A549 (cell line): ENCODE data around the gene DNAH11. TPM values are rescaled to one million over a fixed set of nuclear protein-coding genes. Genes with fewer than 3 reads are reported as not detected.

Experiments used
- ATAC-seq, 2 experiments: fragments of 200-7000 bp in 1 of 2; fragments of >200 bp in 1 of 2; cut with Nextera tagmentation in 1 of 2; cut with Tn5 transposase in 1 of 2; 3 replicates each; pipeline versions ENCODE4 v1.8.0 to v1.9.1; 2018 to 2020; ENCODE audit warnings: mild to moderate bottlenecking in 1 of 2, moderate library complexity in 1 of 2
- CTCF ChIA-PET: fragments of 300-600 bp; sonication (Branson Sonifier 250); formaldehyde crosslinking; extraction: SDS; loops from one replicate; lab custom pipeline; 2021; ENCODE audit warnings: antibody characterized with exemption, inconsistent platforms; lab: Yijun Ruan, JAX
- POLR2A ChIA-PET: fragments of 350-600 bp; formaldehyde crosslinking; extraction: SDS; loops from one replicate; lab custom pipeline; 2021; ENCODE audit warnings: antibody characterized with exemption, inconsistent platforms; lab: Yijun Ruan, JAX
- DNase-seq, 2 experiments: peaks; one replicate each; pipeline versions ENCODE4 v3.0.0 to v3.0.0-alpha.2; 2011 to 2016; ENCODE audit warnings: low read depth in 1 of 2, low spot score in 1 of 2
- FAIRE-seq: peaks from 2 replicates; lab custom pipeline; 2011; peaks lifted over from hg19 to GRCh38; lab: Jason Lieb, UNC
- H3K27ac ChIP-seq, 2 experiments: fragments of >200 bp; sonication (Bioruptor Twin); formaldehyde crosslinking; 3 replicates each; pipeline ENCODE4 v1.5.1; 2016 to 2017
- H3K4me1 ChIP-seq: fragments of >200 bp; sonication (Bioruptor Twin); formaldehyde crosslinking; 3 replicates; pipeline ENCODE4 v1.6.1; 2016
- H3K4me2 ChIP-seq: fragments of >200 bp; sonication (Bioruptor Twin); formaldehyde crosslinking; 3 replicates; pipeline ENCODE4 v1.6.1; 2016
- H3K4me3 ChIP-seq: fragments of >200 bp; sonication (Bioruptor Twin); formaldehyde crosslinking; 3 replicates; pipeline ENCODE4 v1.5.1; 2016
- H3K9me3 ChIP-seq: fragments of >200 bp; sonication (Bioruptor Twin); formaldehyde crosslinking; 3 replicates; pipeline ENCODE4 v1.6.1; 2016
- BHLHE40 ChIP-seq: IDR thresholded peaks from 2 replicates; pipeline ENCODE4 v1.6.1; 2012; ENCODE audit warnings: low read depth, low read length, inconsistent platforms
- CEBPB ChIP-seq, 2 experiments: fragments of >200 bp in 1 of 2; sonication (Bioruptor Twin) in 1 of 2; formaldehyde crosslinking in 1 of 2; IDR thresholded peaks; 2 replicates each; pipeline ENCODE4 v1.6.1; 2012 to 2016
- CHD2 ChIP-seq: fragments of 150-350 bp; IDR thresholded peaks from 2 replicates; pipeline ENCODE4 v1.6.1; 2014; ENCODE audit warnings: low read length; ENCODE audit not compliant: partially characterized antibody
- CHD4 ChIP-seq: fragments of 200-600 bp; sonication (generic); IDR thresholded peaks from 2 replicates; pipeline ENCODE4 v1.6.1; 2016; ENCODE audit warnings: antibody characterized with exemption, mild to moderate bottlenecking, borderline replicate concordance
- E2F6 ChIP-seq: IDR thresholded peaks from 2 replicates; pipeline ENCODE4 v1.6.1; 2012; ENCODE audit warnings: low read depth, borderline replicate concordance
- EP300 ChIP-seq, 2 experiments: fragments of >200 bp; sonication (Bioruptor Twin); formaldehyde crosslinking; IDR thresholded peaks; 2 replicates in 1 of 2; 3 replicates in 1 of 2; pipeline ENCODE4 v1.6.1; 2016 to 2017
- ESRRA ChIP-seq: fragments of 150-350 bp; IDR thresholded peaks from 2 replicates; pipeline ENCODE4 v1.6.1; 2014; ENCODE audit warnings: mild to moderate bottlenecking, low read length, borderline replicate concordance
- FOSB ChIP-seq: fragments of 250-450 bp; sonication (Bioruptor Pico); IDR thresholded peaks from 2 replicates; pipeline ENCODE4 v1.5.0; 2020; ENCODE audit warnings: mild to moderate bottlenecking, moderate library complexity
- FOSL2 ChIP-seq, 2 experiments: fragments of 450-650 bp in 1 of 2; fragments of >200 bp in 1 of 2; sonication (Bioruptor Twin) in 1 of 2; formaldehyde crosslinking; IDR thresholded peaks; 2 replicates each; pipeline versions ENCODE4 v1.5.0 to v1.6.1; 2016 to 2020; ENCODE audit warnings: mild to moderate bottlenecking in 1 of 2, moderate library complexity in 1 of 2
- GATA3 ChIP-seq: IDR thresholded peaks from 2 replicates; pipeline ENCODE4 v1.6.1; 2012; ENCODE audit warnings: borderline replicate concordance
- HES2 ChIP-seq: fragments of >200 bp; sonication (Bioruptor Twin); formaldehyde crosslinking; IDR thresholded peaks from 2 replicates; pipeline ENCODE4 v1.6.1; 2016
- HEYL ChIP-seq: fragments of 250-450 bp; sonication (Bioruptor Pico); IDR thresholded peaks from 2 replicates; pipeline ENCODE4 v1.8.0; 2021; ENCODE audit warnings: mild to moderate bottlenecking, moderate library complexity
- HOXA7 ChIP-seq: fragments of 250-450 bp; sonication (Bioruptor Pico); IDR thresholded peaks from 2 replicates; pipeline ENCODE4 v1.5.0; 2020; ENCODE audit warnings: mild to moderate bottlenecking, moderate library complexity
- HOXB5 ChIP-seq: fragments of 250-450 bp; sonication (Bioruptor Pico); IDR thresholded peaks from 2 replicates; pipeline ENCODE4 v1.5.0; 2020; ENCODE audit warnings: mild to moderate bottlenecking, moderate library complexity
- JUN ChIP-seq, 2 experiments: fragments of >200 bp; sonication (Bioruptor Twin); formaldehyde crosslinking; IDR thresholded peaks; 2 replicates in 1 of 2; 3 replicates in 1 of 2; pipeline ENCODE4 v1.6.1; 2016 to 2017
- JUNB ChIP-seq: fragments of >200 bp; sonication (Bioruptor Twin); formaldehyde crosslinking; IDR thresholded peaks from 2 replicates; pipeline ENCODE4 v1.6.1; 2016
- KDM1A ChIP-seq: fragments of 200-600 bp; sonication (generic); IDR thresholded peaks from 2 replicates; pipeline ENCODE4 v1.6.1; 2016; ENCODE audit warnings: low read depth, mild to moderate bottlenecking
- MAX ChIP-seq: IDR thresholded peaks from 2 replicates; pipeline ENCODE4 v1.6.1; 2012
- MYC ChIP-seq: IDR thresholded peaks from 2 replicates; pipeline ENCODE4 v1.6.1; 2012; ENCODE audit warnings: mild to moderate bottlenecking, inconsistent platforms, low read length, improper control_type of control experiment, borderline replicate concordance
- NFE2L2 ChIP-seq: fragments of 150-350 bp; conservative IDR thresholded peaks from 2 replicates; pipeline ENCODE4 v1.6.1; 2014; ENCODE audit warnings: low read length
- NPAS2 ChIP-seq: fragments of 250-450 bp; sonication (Bioruptor Pico); IDR thresholded peaks from 2 replicates; pipeline ENCODE4 v1.8.0; 2022; ENCODE audit warnings: mild to moderate bottlenecking, moderate library complexity, borderline replicate concordance
- RAD21 ChIP-seq, 2 experiments: fragments of >200 bp in 1 of 2; sonication (Bioruptor Twin) in 1 of 2; formaldehyde crosslinking in 1 of 2; IDR thresholded peaks in 1 of 2; conservative IDR thresholded peaks in 1 of 2; 2 replicates in 1 of 2; 3 replicates in 1 of 2; pipeline ENCODE4 v1.6.1; 2012 to 2018; ENCODE audit warnings: inconsistent platforms in 1 of 2
- RFX5 ChIP-seq: fragments of 450-650 bp; IDR thresholded peaks from 2 replicates; pipeline ENCODE4 v1.7.1; 2014; ENCODE audit warnings: antibody characterized with exemption, mild to moderate bottlenecking, moderate library complexity
- SMC3 ChIP-seq: fragments of >200 bp; sonication (Bioruptor Twin); formaldehyde crosslinking; IDR thresholded peaks from 3 replicates; pipeline ENCODE4 v1.6.1; 2018; ENCODE audit warnings: inconsistent platforms
- SREBF2 ChIP-seq: fragments of 450-650 bp; IDR thresholded peaks from 2 replicates; pipeline ENCODE4 v1.6.1; 2014; ENCODE audit warnings: mild to moderate bottlenecking, moderate library complexity
- USF2 ChIP-seq: fragments of 450-650 bp; IDR thresholded peaks from 2 replicates; pipeline ENCODE4 v1.6.1; 2014; ENCODE audit warnings: antibody characterized with exemption
- ZFP36 ChIP-seq: fragments of 450-650 bp; IDR thresholded peaks from 2 replicates; pipeline ENCODE4 v1.6.1; 2014; ENCODE audit warnings: borderline replicate concordance; ENCODE audit not compliant: partially characterized antibody
- WGBS: methylation state at CpG from one replicate; pipeline ENCODE4 v1.1.6; 2017; ENCODE audit errors: missing lambda C conversion rate; 5-methylcytosine and 5-hydroxymethylcytosine counted together
- polyA plus RNA-seq, 4 experiments: library from polyadenylated mRNA; depleted of rRNA in 3 of 4; stranded (reverse); fragments of >200 nt; fragmentation: RNase III in 1 of 4; extraction: RNeasy Plus Mini Kit Qiagen cat#74134 plus additional on column Dnase treatment in 1 of 4; gene quantifications; 2 replicates in 3 of 4; 3 replicates in 1 of 4; pipeline ENCODE4 v1.2.3, GENCODE V29; 2011 to 2017
- TF ChIP-seq, protein P1 (sequence below): IDR thresholded peaks from 2 replicates; pipeline ENCODE4 v1.6.1; 2012
- TF ChIP-seq, protein P2 (sequence below): fragments of >200 bp; sonication (Bioruptor Twin); formaldehyde crosslinking; IDR thresholded peaks from 3 replicates; pipeline ENCODE4 v1.6.1; 2016
- TF ChIP-seq, protein P3 (sequence below): fragments of 250-450 bp; sonication (Bioruptor Pico); IDR thresholded peaks from 2 replicates; pipeline ENCODE4 v1.5.0; 2021; ENCODE audit warnings: mild to moderate bottlenecking, moderate library complexity, borderline replicate concordance

Gene DNAH11
- polyA plus RNA-seq, 2 of the 4 experiments (the other 2 are of a cell fraction) = 0.03 to 0.13 TPM

- Histone ChIP-seq H3K4me3 (peak overlapping the region; percentile 35), H3K4me1 (peaks cover 29% of the 10 kb centered on the region), H3K4me2 (peak overlapping the region; percentile 91), H3K27ac (peak overlapping the region; percentile 82 to 89), H3K9me3 (no peaks in the 10 kb centered on the region)
- ATAC-seq = peak; percentile 90 to 97
- WGBS = 2% methylated on average over 6 of the region's 6 CpGs
- TF ChIP-seq SMC3 = peak; percentile 26; the same call in 2 of the 3 replicates
- peak; percentile 89 for TF ChIP-seq HES2
- TF ChIP-seq RAD21 (conservative IDR thresholded peaks at IDR 0.05 in 1 of 2, IDR thresholded peaks at IDR 0.05 in 1 of 2) = peak in 1 of 2 experiments; percentile 36; a peak in 3 of 5 replicates
- TF ChIP-seq CHD2 = no peak
- peak; percentile 94 for TF ChIP-seq JUNB
- peak; percentile 85 for TF ChIP-seq MAX
- peak; percentile 52; the same call in 1 of the 2 replicates for TF ChIP-seq HOXB5 (CRISPR knock-in tag)
- 0 out of 2 replicates have a peak, but pooled peaks have one; percentile 30 for TF ChIP-seq MYC
- TF ChIP-seq, protein P1, sequence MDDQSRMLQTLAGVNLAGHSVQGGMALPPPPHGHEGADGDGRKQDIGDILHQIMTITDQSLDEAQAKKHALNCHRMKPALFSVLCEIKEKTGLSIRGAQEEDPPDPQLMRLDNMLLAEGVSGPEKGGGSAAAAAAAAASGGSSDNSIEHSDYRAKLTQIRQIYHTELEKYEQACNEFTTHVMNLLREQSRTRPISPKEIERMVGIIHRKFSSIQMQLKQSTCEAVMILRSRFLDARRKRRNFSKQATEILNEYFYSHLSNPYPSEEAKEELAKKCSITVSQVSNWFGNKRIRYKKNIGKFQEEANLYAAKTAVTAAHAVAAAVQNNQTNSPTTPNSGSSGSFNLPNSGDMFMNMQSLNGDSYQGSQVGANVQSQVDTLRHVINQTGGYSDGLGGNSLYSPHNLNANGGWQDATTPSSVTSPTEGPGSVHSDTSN = peak; percentile 77; the same call in 1 of the 2 replicates
- peak; percentile 99 to 100 for TF ChIP-seq CEBPB (IDR thresholded peaks at IDR 0.05)
- no peak for TF ChIP-seq HOXA7 (CRISPR knock-in tag)
- no peak for TF ChIP-seq HEYL (CRISPR knock-in tag)
- TF ChIP-seq SREBF2 = no peak
- TF ChIP-seq JUN (IDR thresholded peaks at IDR 0.05) = peak; percentile 86 to 91; a peak in 4 of 5 replicates
- peak; percentile 97 for TF ChIP-seq ZFP36
- TF ChIP-seq GATA3 = peak; percentile 97
- TF ChIP-seq, protein P2, sequence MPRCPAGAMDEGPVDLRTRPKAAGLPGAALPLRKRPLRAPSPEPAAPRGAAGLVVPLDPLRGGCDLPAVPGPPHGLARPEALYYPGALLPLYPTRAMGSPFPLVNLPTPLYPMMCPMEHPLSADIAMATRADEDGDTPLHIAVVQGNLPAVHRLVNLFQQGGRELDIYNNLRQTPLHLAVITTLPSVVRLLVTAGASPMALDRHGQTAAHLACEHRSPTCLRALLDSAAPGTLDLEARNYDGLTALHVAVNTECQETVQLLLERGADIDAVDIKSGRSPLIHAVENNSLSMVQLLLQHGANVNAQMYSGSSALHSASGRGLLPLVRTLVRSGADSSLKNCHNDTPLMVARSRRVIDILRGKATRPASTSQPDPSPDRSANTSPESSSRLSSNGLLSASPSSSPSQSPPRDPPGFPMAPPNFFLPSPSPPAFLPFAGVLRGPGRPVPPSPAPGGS = peak; percentile 92; the same call in 2 of the 3 replicates
- TF ChIP-seq EP300 (IDR thresholded peaks at IDR 0.05) = peak; percentile 84 to 87; a peak in 4 of 5 replicates
- no peak for TF ChIP-seq ESRRA
- peak; percentile 94 for TF ChIP-seq FOSL2 (IDR thresholded peaks at IDR 0.05)
- peak; percentile 92 for TF ChIP-seq FOSL2 (CRISPR knock-in tag; IDR thresholded peaks at IDR 0.05)
- peak; percentile 59 for FAIRE-seq
- POLR2A ChIA-PET = interaction anchor here (1.2 kb wide), 1 partner anchor 191 kb away, joined by 5 read pairs; no protein-coding TSS in a partner anchor
- CTCF ChIA-PET = interaction anchor here (0.6 to 1.5 kb wide), 4 partner anchors 11 to 366 kb away, joined by 3 to 4 read pairs (median 3); no protein-coding TSS in a partner anchor
- DNase-seq = peak; percentile 69 to 87
Measured at GRCh38 chr7:21617916-21618390, 75.1 kb downstream of the DNAH11 start.

DNA sequence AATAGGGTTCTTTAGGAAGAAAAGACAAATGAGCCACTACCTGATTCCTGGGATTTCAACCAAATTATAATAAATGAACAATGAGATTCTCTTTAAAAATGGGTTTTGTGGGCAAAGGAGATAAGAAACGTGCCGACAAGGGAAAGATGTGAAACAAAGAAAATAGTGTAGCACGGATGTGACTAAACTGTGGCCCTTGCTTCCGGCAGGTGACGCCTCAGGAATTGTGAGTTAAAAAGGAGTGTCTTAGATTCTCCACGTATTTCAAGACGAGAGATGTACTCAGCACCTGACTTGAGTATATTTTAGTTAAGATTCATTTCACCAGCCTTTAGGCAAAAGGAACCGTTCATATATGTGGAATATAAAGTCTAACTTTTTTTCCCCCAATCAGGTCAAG, 75.9 kb downstream of the DNAH11 start:
- 77% methylated on average over 8 of the region's 8 CpGs for WGBS
- DNase-seq (no peak), ATAC-seq (no peak), FAIRE-seq (no peak)
- peak overlapping the region; percentile 82 to 89; a peak in 5 of 6 replicates for H3K27ac ChIP-seq
- no peak overlapping the region for H3K4me3 ChIP-seq
- peak overlapping the region; percentile 91 for H3K4me2 ChIP-seq
- peaks cover 29% of the 10 kb centered on the region for H3K4me1 ChIP-seq
- ChIA-PET POLR2A (no interaction called here), CTCF (no interaction called here)
- no peaks in the 10 kb centered on the region for H3K9me3 ChIP-seq
- TF ChIP-seq NPAS2 (CRISPR knock-in tag) (no peak), MAX (no peak), KDM1A (no peak), CHD4 (no peak), MYC (no peak), USF2 (no peak), E2F6 (no peak), HOXB5 (CRISPR knock-in tag) (no peak), BHLHE40 (no peak), RFX5 (no peak), HEYL (CRISPR knock-in tag) (no peak), NFE2L2 (no peak), FOSB (no peak)
- TF ChIP-seq, protein P3, sequence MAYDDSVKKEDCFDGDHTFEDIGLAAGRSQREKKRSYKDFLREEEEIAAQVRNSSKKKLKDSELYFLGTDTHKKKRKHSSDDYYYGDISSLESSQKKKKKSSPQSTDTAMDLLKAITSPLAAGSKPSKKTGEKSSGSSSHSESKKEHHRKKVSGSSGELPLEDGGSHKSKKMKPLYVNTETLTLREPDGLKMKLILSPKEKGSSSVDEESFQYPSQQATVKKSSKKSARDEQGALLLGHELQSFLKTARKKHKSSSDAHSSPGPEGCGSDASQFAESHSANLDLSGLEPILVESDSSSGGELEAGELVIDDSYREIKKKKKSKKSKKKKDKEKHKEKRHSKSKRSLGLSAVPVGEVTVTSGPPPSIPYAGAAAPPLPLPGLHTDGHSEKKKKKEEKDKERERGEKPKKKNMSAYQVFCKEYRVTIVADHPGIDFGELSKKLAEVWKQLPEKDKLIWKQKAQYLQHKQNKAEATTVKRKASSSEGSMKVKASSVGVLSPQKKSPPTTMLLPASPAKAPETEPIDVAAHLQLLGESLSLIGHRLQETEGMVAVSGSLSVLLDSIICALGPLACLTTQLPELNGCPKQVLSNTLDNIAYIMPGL = no peak
